Stomach smooth muscle (tissue), 2 donors: ENCODE measurements around the gene AQR.
A peak's percentile ranks its signal among the peaks of the same experiment; 100 is the strongest.

Experiments used
- H3K27ac ChIP-seq: one replicate; pipeline ENCODE4 v1.7.0; 2013; ENCODE audit warnings: mild to moderate bottlenecking, low read length, inconsistent platforms
- H3K27me3 ChIP-seq, 2 donors: one replicate each; pipeline ENCODE4 v1.7.0; 2013; ENCODE audit warnings: low read length in 2 of 2; ENCODE audit not compliant: insufficient read depth in 2 of 2, control insufficient read depth in 1 of 2
- H3K36me3 ChIP-seq, 2 donors: one replicate each; pipeline ENCODE4 v1.7.0; 2013; ENCODE audit warnings: low read length in 2 of 2; ENCODE audit not compliant: control insufficient read depth in 2 of 2, insufficient read depth in 2 of 2
- H3K4me1 ChIP-seq: one replicate; pipeline ENCODE4 v1.7.0; 2013; ENCODE audit warnings: low read length; ENCODE audit not compliant: control insufficient read depth, insufficient read depth
- H3K4me3 ChIP-seq, 2 donors: one replicate each; pipeline ENCODE4 v1.7.0; 2013; ENCODE audit warnings: low read length in 2 of 2
- H3K9ac ChIP-seq, 2 donors: one replicate each; pipeline ENCODE4 v1.7.0; 2013; ENCODE audit warnings: low read length in 2 of 2, mild to moderate bottlenecking in 1 of 2
- H3K9me3 ChIP-seq, 2 donors: one replicate each; pipeline ENCODE4 v1.7.0; 2013; ENCODE audit warnings: low read length in 2 of 2; ENCODE audit not compliant: control insufficient read depth in 2 of 2
- donor health status: healthy.
- donor health status: Pancreatic carcinoma.

Gene AQR

DNA sequence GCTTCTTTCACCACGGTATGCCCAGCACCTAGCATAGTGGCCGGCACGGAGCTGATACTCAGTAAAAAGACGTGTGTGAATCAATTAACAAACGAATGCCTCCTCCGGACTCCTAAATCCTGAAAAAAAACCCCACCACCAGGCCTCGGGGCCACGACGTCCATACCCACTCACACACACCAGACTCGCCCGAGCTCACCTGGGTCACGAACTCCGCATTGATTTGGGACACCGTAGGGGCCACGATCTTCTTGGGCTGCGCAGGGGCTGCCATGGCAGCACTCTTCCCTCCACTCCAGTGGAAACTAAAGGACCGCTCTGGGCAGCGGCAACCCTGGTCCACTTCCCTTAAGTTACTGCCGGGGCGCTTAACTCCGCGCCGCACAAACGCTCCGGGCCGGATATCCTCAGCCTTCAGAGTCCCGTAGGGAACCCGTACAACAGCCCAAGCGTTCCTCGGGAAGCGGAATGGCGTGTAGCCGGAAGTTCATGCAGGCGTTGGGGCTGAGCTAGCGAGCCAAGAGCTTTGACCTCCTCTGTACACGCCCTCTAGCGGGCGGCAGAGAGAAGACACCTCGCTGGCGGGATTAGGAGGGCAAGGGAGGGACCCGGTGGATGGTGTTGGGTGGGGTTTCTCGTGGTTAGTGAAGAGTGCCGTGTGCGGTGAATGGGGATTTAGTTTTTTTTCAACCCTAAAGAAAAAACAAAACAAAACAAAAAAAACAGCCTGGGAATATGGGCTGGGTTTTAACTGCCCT lies at the start of gene AQR:
AQR (minus strand) TSS at position 403 of the 758 bp plus-strand sequence; CDS start at position 274, 129 bp downstream.
- H3K27me3 ChIP-seq = no peaks in the 10 kb centered on the region
- peak within 1 kb of the TSS; percentile 98 to 100 for H3K4me3 ChIP-seq
- no peaks in the 10 kb centered on the region for H3K36me3 ChIP-seq
- H3K9ac ChIP-seq = peak within 1 kb of the TSS; percentile 98 to 99
- peaks cover 8% of the 10 kb centered on the region for H3K4me1 ChIP-seq
- H3K9me3 ChIP-seq = no peaks in the 10 kb centered on the region
- H3K27ac ChIP-seq = peak within 1 kb of the TSS; percentile 73

DNA sequence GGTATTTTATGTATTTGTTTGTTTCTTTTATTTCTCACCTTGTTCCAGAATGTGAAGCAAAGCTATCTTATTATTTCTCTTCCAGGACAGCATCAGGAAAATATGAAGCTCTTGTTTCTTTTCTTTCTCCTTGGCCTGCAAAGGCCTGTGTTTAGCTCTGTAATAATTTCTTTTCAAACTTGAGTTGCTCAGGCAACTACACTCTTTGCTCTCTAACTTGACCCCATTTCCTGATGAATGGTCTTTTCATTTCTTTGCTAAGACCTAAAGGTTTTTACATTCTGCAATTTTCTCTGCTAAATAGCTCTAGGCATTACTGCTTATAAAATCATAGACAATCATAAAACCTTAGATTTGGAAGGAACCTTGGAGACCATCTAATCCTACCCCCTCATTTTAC lies 44.7 kb upstream of the AQR start:
- H3K27ac ChIP-seq = no peak overlapping the region
- H3K4me1 ChIP-seq = no peaks in the 10 kb centered on the region
- H3K4me3 ChIP-seq = no peak overlapping the region
- H3K9me3 ChIP-seq = no peaks in the 10 kb centered on the region
- no peaks in the 10 kb centered on the region for H3K36me3 ChIP-seq
- no peak overlapping the region for H3K9ac ChIP-seq
- no peaks in the 10 kb centered on the region for H3K27me3 ChIP-seq

DNA sequence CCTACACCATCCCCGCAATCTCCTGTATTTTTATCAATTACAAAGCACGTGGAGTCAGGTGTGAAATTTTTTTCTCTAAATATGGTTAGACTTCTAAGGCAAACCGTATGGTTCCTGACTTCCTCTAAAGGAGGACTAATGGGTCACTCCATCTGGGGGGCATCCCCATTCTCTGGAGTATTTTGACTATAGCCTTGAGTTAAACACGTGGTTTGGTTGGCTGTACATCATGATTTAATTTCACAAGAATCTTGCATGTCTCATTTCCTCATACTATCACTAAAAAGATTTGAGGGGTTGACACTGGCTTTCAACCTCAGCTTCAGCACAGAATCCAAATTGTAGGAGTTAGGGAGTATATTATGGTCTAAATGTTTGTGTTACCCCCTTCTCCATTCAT lies 43.8 kb upstream of the AQR start:
- Histone ChIP-seq H3K9ac (no peak overlapping the region), H3K27me3 (no peaks in the 10 kb centered on the region), H3K9me3 (no peaks in the 10 kb centered on the region), H3K27ac (no peak overlapping the region), H3K36me3 (no peaks in the 10 kb centered on the region), H3K4me1 (no peaks in the 10 kb centered on the region), H3K4me3 (no peak overlapping the region)

GRCh38 chr15:35007397-35007796 lies 37.9 kb upstream of the AQR start:
- no peaks in the 10 kb centered on the region for H3K27me3 ChIP-seq
- H3K9ac ChIP-seq = no peak overlapping the region
- H3K4me3 ChIP-seq = no peak overlapping the region
- H3K27ac ChIP-seq = no peak overlapping the region
- no peaks in the 10 kb centered on the region for H3K36me3 ChIP-seq
- no peaks in the 10 kb centered on the region for H3K9me3 ChIP-seq
- no peaks in the 10 kb centered on the region for H3K4me1 ChIP-seq

GRCh38 chr15:35005933-35006332 lies 36.4 kb upstream of the AQR start:
- Histone ChIP-seq H3K36me3 (no peaks in the 10 kb centered on the region), H3K27ac (no peak overlapping the region), H3K9me3 (no peaks in the 10 kb centered on the region), H3K4me3 (no peak overlapping the region), H3K9ac (no peak overlapping the region), H3K27me3 (no peaks in the 10 kb centered on the region), H3K4me1 (no peaks in the 10 kb centered on the region)

- H3K27me3 ChIP-seq = no peaks in the 10 kb centered on the region
- H3K36me3 ChIP-seq = no peaks in the 10 kb centered on the region
- no peaks in the 10 kb centered on the region for H3K9me3 ChIP-seq
- no peak overlapping the region for H3K9ac ChIP-seq
- no peak overlapping the region for H3K4me3 ChIP-seq
- H3K4me1 ChIP-seq = no peaks in the 10 kb centered on the region
- H3K27ac ChIP-seq = no peak overlapping the region
Observed at GRCh38 chr15:35003928-35004327, 34.4 kb upstream of the AQR start.

DNA sequence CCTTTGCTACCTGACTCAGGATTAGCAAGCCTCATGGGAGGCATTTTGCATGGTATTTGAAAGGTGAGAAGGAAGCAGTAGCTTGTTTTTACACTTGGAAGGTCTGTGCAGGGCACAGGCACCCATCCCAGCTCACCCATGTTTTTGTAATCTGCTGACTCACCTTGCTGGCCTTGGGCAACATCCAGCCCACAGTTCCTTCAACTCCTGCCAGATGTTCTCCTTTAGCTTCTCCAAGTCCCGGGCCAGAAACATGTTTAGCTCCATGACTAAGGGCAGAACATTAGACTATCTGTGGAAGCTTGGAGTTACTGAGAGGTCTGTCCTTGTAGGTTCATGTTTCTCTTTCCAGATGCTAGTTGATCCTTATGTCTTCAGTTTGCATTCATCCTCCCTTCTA lies 31.0 kb upstream of the AQR start:
- H3K36me3 ChIP-seq = no peaks in the 10 kb centered on the region
- H3K4me3 ChIP-seq = no peak overlapping the region
- no peaks in the 10 kb centered on the region for H3K9me3 ChIP-seq
- no peak overlapping the region for H3K27ac ChIP-seq
- H3K27me3 ChIP-seq = no peaks in the 10 kb centered on the region
- H3K4me1 ChIP-seq = no peaks in the 10 kb centered on the region
- no peak overlapping the region for H3K9ac ChIP-seq

DNA sequence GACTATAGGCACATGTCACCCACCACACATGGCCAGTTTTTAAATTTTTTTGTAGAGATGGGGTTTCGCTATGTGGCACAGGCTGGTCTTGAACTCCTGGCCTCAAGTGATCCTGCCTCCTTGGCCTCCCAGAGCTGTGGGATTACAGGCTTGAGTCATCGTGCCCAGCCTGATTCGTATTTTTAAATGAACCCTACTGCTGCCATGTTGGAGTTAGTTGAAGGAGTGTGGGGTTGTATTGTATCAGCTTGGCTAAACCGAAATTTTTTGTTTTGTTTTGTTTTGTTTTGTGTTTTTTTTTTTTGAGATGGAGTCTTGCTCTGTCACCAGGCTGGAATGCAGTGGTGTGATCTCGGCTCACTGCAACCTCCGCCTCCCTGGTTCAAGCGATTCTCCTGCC lies 30.4 kb upstream of the AQR start:
- no peaks in the 10 kb centered on the region for H3K36me3 ChIP-seq
- H3K4me1 ChIP-seq = no peaks in the 10 kb centered on the region
- no peak overlapping the region for H3K27ac ChIP-seq
- H3K27me3 ChIP-seq = no peaks in the 10 kb centered on the region
- H3K4me3 ChIP-seq = no peak overlapping the region
- no peak overlapping the region for H3K9ac ChIP-seq
- no peaks in the 10 kb centered on the region for H3K9me3 ChIP-seq

DNA sequence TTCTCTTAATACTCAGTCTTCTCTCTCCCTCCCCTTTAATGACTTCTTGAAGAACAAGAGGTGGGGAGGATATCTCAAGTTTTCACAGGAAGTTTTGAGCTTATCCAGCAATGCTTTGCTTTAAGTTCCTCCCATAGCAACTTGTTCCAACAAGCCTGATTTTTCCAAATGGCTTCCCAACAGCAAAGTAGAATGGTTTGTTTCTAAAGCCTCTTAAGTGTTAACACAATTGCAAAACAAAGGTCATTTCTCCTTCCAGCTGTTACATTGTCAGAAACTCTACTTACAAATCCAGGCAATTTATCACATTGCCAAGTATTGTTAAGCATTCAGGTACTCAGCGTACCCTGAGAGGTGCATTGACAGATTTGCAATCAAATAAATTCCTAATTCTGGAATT lies 25.4 kb upstream of the AQR start:
- Histone ChIP-seq H3K4me1 (no peaks in the 10 kb centered on the region), H3K9ac (no peak overlapping the region), H3K4me3 (no peak overlapping the region), H3K27me3 (no peaks in the 10 kb centered on the region), H3K27ac (no peak overlapping the region), H3K9me3 (no peaks in the 10 kb centered on the region), H3K36me3 (no peaks in the 10 kb centered on the region)

GRCh38 chr15:34993877-34994276 lies 24.3 kb upstream of the AQR start:
- H3K9me3 ChIP-seq = no peaks in the 10 kb centered on the region
- no peaks in the 10 kb centered on the region for H3K36me3 ChIP-seq
- H3K4me1 ChIP-seq = no peaks in the 10 kb centered on the region
- no peak overlapping the region for H3K4me3 ChIP-seq
- no peak overlapping the region for H3K27ac ChIP-seq
- no peak overlapping the region for H3K9ac ChIP-seq
- no peaks in the 10 kb centered on the region for H3K27me3 ChIP-seq

- no peak overlapping the region for H3K9ac ChIP-seq
- no peaks in the 10 kb centered on the region for H3K9me3 ChIP-seq
- no peaks in the 10 kb centered on the region for H3K36me3 ChIP-seq
- H3K4me3 ChIP-seq = no peak overlapping the region
- H3K4me1 ChIP-seq = no peaks in the 10 kb centered on the region
- no peaks in the 10 kb centered on the region for H3K27me3 ChIP-seq
- H3K27ac ChIP-seq = no peak overlapping the region
Observed at GRCh38 chr15:34993412-34993811, 23.9 kb upstream of the AQR start.
